ENCODE data around the gene GABRG3.

DNA sequence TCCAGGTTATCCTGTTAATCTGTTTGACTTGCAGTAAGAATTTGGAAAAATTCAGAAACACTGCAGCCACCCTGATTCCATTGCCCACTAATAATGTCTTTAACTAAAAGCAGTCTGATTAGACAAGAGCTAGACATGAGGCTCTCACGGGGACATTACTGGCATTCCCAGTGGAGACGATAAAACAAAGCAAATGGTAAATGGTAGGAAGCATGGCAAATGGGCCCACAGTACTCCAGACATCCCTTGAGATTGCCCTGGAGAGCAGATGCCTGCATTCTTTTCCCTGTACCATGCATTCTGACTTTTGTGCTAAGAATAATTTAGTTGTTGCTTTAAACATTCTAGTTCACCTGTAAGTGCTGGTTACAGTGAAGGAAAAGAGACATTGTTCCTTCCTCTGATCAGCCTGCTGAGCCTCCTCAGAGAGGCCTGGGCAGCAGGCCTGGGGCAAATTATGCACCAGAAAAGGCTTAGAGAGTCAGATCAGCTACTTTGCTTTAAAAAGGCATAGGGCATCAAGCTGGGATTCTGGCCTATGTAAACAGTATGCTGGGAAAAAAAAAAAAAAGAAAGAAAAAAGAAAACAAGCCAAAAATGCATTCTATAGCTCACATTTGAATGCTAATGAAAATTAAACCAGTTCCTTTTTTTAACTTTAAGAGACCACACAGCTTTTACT lies 204.6 kb downstream of the GABRG3 start:
- TF ChIP-seq CTCF (IDR thresholded peaks at IDR 0.05) = no peak
- no peak for TF ChIP-seq POLR2A (IDR thresholded peaks at IDR 0.05)
- TF ChIP-seq EP300 (IDR thresholded peaks at IDR 0.05) = no peak
- no peak for TF ChIP-seq POLR2AphosphoS5 (IDR thresholded peaks at IDR 0.05)
